Type B pancreatic cell (in vitro differentiated cells): ENCODE results near the gene MCF2L. TPM values are rescaled to one million over a fixed set of nuclear protein-coding genes. Genes with fewer than 3 reads are reported as not detected.

Experiments
- DNase-seq: peaks from one replicate; pipeline ENCODE4 v3.0.0; 2021; ENCODE audit warnings: mixed read lengths; ENCODE audit not compliant: unreplicated experiment; ENCODE audit errors: extremely low spot score
- H3K27ac Mint-ChIP-seq: 2 replicates; pipeline ENCODE4 v1.8.0; 2021; ENCODE audit warnings: mild to moderate bottlenecking, mixed read lengths
- H3K27me3 Mint-ChIP-seq: 2 replicates; pipeline ENCODE4 v1.8.0; 2021; ENCODE audit warnings: mixed read lengths
- H3K36me3 Mint-ChIP-seq: 2 replicates; pipeline ENCODE4 v1.8.0; 2021; ENCODE audit warnings: mixed read lengths
- H3K4me1 Mint-ChIP-seq: one replicate; pipeline ENCODE4 v1.8.0; 2021; ENCODE audit warnings: mixed read lengths; ENCODE audit not compliant: unreplicated experiment
- H3K4me3 Mint-ChIP-seq: 2 replicates; pipeline ENCODE4 v1.8.0; 2021; ENCODE audit warnings: mild to moderate bottlenecking, mixed read lengths
- H3K9me3 Mint-ChIP-seq: 2 replicates; pipeline ENCODE4 v1.8.0; 2021; ENCODE audit warnings: mixed read lengths
- total RNA-seq: library from RNA; stranded (reverse); gene quantifications from 2 replicates; pipeline ENCODE4 v1.2.1, GENCODE V29; 2021; ENCODE audit warnings: low replicate concordance
- TF ChIP-seq, protein P1 (sequence below): fragments of 200-600 bp; sonication (generic); conservative IDR thresholded peaks from 2 replicates; pipeline ENCODE4 v1.5.0; 2021; ENCODE audit warnings: antibody characterized with exemption, mild to moderate bottlenecking

Gene MCF2L
- total RNA-seq, 1 donor from 2014 or later: 46.9 TPM

DNA sequence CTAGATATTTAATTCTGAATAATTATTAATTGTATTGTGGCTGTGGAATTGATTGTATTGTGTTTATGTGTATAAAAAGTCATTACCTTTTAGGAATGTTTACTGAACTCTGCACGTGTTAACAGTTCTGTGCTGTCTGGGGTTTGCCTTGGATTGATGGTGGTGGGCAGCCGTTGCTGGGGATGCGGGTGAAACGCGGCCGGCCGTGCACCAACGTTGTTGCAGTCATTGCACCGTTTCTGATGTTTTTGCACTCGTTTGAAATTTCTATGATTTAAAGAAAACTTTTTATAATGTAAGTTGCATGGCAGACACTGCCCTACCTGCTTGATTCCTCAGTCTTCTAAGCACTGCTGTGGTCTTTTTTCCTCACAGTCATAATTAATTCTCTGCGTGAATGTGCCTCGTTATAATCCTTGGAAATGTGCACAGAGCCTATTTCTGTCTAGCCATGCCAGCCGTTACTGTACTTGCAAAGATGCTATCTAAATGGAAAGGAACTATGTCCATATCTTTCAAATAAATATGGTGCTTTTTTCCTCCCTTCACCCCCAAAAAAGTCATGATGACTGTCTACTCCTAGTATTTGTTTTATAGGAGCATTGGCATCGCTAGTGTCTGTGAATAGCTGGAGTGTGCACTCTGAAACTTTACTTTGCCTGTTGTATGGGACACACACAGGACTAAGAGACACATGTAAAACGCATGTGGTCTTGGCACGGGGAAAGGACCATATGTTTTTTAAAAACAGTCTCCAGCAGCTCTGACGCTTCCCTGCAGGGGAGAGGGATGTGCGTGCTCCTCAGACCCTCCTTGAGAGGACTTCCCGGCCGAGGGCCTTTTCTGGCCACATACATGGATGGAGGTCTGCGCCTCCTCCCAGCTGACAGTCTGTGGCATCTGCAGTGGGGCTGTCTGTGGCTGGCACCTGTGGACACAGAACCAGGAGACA, 40.7 kb upstream of the MCF2L start:
- Mint-ChIP-seq H3K4me1 (peaks cover 27% of the 10 kb centered on the region), H3K27ac (peak overlapping the region; percentile 57)
- TF ChIP-seq, protein P1, sequence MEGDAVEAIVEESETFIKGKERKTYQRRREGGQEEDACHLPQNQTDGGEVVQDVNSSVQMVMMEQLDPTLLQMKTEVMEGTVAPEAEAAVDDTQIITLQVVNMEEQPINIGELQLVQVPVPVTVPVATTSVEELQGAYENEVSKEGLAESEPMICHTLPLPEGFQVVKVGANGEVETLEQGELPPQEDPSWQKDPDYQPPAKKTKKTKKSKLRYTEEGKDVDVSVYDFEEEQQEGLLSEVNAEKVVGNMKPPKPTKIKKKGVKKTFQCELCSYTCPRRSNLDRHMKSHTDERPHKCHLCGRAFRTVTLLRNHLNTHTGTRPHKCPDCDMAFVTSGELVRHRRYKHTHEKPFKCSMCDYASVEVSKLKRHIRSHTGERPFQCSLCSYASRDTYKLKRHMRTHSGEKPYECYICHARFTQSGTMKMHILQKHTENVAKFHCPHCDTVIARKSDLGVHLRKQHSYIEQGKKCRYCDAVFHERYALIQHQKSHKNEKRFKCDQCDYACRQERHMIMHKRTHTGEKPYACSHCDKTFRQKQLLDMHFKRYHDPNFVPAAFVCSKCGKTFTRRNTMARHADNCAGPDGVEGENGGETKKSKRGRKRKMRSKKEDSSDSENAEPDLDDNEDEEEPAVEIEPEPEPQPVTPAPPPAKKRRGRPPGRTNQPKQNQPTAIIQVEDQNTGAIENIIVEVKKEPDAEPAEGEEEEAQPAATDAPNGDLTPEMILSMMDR: no peak

DNA sequence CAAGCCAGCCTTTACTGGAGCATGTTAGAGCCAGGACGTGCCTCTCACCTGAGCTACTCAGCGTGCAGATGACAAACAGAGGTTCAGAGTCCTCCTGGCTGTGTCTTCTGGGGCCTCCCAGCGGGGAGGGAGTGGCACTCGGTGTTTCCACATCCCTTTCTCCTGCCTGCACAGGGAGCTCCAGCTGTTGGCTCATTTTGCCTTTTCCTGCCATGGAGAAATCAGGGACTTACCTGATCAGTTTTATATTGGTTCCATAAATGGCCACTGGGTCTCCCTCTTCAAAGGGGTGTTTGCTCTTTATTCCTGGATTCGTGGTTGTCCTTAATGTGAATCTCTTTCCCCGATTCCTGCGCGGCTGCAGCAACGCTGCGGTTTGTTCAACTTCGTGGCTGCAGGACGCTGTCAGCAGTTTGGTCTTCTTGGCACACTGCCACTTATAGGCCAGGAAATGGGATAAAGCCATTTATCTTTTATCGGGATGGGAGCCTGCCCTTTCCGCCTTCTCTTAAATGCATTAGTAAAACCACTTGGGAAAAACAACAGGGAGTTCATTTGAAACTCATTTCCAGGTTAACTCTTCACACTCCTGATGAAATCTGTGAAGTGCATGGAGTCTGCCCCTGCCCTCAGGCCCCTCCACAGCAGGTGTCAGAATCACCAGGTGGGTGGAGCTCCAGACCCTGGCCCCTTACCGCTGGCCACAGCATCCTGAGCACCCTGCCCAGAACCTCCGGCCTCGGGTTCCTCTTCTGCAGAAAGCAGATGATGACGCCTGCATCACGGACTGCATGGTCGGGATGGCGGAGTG, 39.8 kb upstream of the MCF2L start:
- Mint-ChIP-seq H3K27me3 (no peaks in the 10 kb centered on the region), H3K4me1 (peaks cover 27% of the 10 kb centered on the region), H3K9me3 (no peaks in the 10 kb centered on the region), H3K27ac (peak overlapping the region; percentile 57), H3K4me3 (peak overlapping the region; percentile 74), H3K36me3 (no peaks in the 10 kb centered on the region)
- no peak for DNase-seq
- TF ChIP-seq, protein P1: no peak

More for the DNA sequence above, 40.7 kb upstream of the MCF2L start:
- peak overlapping the region; percentile 52 for H3K4me3 Mint-ChIP-seq
- no peaks in the 10 kb centered on the region for H3K36me3 Mint-ChIP-seq
- no peak for DNase-seq
- no peaks in the 10 kb centered on the region for H3K27me3 Mint-ChIP-seq
- no peaks in the 10 kb centered on the region for H3K9me3 Mint-ChIP-seq

DNA sequence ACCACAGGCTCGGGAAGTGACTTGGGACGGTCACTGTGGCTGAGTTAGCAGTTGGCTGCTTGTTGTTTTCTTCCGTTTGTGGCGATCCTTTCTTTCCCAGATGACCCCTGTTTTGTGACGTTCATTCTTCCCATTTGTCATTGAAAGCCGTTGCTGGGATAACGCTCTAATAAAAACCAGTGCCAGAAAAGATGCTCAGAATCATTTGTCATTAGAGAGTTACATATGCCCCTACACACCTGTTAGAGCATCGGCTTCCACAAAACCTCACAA, 39.3 kb upstream of the MCF2L start:
- Mint-ChIP-seq H3K36me3 (no peaks in the 10 kb centered on the region), H3K9me3 (no peaks in the 10 kb centered on the region), H3K27me3 (no peaks in the 10 kb centered on the region), H3K27ac (no peak overlapping the region), H3K4me1 (peaks cover 27% of the 10 kb centered on the region), H3K4me3 (no peak overlapping the region)
- no peak for DNase-seq
- TF ChIP-seq, protein P1: no peak

DNA sequence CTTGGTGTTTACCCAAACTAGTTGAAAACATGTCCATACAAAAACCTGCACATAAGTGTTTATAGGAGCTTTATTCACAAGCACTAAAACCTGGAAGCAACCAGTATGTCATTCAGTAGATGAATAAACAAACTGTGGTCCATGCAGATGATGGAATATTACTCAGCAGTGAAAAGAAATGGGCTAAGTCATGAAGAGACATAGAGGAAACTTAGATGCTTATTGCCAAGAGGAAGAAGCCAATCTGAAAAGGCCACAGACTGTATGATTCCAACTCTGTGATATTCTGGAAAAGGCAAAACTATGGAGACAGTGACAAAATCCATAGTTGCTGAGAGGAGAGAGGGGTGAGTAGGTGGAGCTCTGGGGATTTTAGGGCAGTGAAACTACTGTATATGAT, 38.8 kb upstream of the MCF2L start:
- H3K4me1 Mint-ChIP-seq: peaks cover 27% of the 10 kb centered on the region
- no peaks in the 10 kb centered on the region for H3K27me3 Mint-ChIP-seq
- H3K36me3 Mint-ChIP-seq: no peaks in the 10 kb centered on the region
- TF ChIP-seq, protein P1: no peak
- H3K9me3 Mint-ChIP-seq: no peaks in the 10 kb centered on the region
- H3K4me3 Mint-ChIP-seq: no peak overlapping the region
- peak overlapping the region; percentile 10 for H3K27ac Mint-ChIP-seq
- DNase-seq: no peak

DNA sequence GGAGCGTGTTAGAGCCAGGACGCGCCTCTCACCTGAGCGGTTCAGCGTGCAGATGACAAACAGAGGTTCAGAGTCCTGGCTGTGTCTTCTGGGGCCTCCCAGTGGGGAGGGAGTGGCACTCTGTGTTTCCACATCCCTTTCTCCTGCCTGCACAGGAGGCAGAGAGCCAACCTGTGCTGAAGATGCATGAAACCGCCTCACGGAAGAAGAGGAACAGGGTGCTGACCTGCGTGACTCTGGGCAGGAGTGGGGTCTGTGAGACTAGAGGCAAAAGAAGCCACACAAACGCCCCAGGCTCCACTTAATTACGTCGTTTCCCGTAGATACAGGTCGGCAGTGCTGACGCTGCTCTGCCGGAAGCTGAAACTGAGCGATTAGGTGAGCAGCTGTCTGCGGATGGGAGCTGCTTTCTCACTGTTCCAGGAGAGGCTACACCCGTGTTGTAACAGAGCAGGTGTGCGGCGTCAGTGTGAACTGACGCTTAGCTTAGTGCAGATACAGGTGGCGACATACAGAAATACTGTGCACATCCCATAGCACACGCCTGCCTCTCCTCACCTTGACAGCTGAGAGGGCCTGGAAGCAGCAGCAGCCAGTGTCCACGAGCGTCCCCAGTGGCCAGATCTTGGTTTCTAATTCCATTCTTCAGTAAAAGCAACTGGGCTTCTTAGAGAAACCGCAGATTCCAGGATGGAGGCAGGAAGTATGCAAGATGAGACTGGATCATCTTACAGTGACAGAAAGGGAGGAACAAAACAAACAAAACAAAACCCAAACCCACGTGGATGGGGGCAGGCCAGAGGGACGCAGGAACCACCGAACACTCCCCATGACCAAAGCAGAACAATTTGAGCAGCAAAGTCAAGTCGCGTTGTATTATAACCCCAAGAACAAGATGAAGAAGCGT, 37.7 kb upstream of the MCF2L start:
- H3K9me3 Mint-ChIP-seq: no peaks in the 10 kb centered on the region
- no peaks in the 10 kb centered on the region for H3K36me3 Mint-ChIP-seq
- H3K27ac Mint-ChIP-seq: peak overlapping the region; percentile 65
- peak overlapping the region; percentile 20 for H3K4me3 Mint-ChIP-seq
- peaks cover 27% of the 10 kb centered on the region for H3K4me1 Mint-ChIP-seq
- TF ChIP-seq, protein P1: peak; percentile 82
- H3K27me3 Mint-ChIP-seq: no peaks in the 10 kb centered on the region
- no peak for DNase-seq
